Esophagus (tissue), 2 donors: ENCODE results near the gene HIBCH. TPM values are rescaled to one million over a fixed set of nuclear protein-coding genes. Genes with fewer than 3 reads are reported as not detected.
"Not testable (repeated sequence)": the region's sequence is repeated elsewhere in the genome, so short reads cannot be mapped to it uniquely, and the experiment has no call there.

Experiments
- H3K27ac ChIP-seq, 2 donors: one replicate each; pipeline ENCODE4 v1.5.1; 2013; ENCODE audit warnings: low read depth in 2 of 2, mild to moderate bottlenecking in 2 of 2, inconsistent platforms in 1 of 2, low read length in 1 of 2, moderate library complexity in 1 of 2
- H3K27me3 ChIP-seq, 2 donors: one replicate each; pipeline ENCODE4 v1.6.1; 2013; ENCODE audit warnings: low read length in 2 of 2, control low read depth in 1 of 2, mild to moderate bottlenecking in 1 of 2; ENCODE audit not compliant: insufficient read depth in 2 of 2, control insufficient read depth in 1 of 2
- H3K36me3 ChIP-seq, 2 donors: one replicate each; pipeline ENCODE4 v1.6.1; 2013; ENCODE audit warnings: low read length in 1 of 2; ENCODE audit not compliant: control insufficient read depth in 2 of 2, insufficient read depth in 2 of 2
- H3K4me1 ChIP-seq, 2 donors: one replicate each; pipeline ENCODE4 v1.6.1; 2013; ENCODE audit warnings: low read length in 1 of 2; ENCODE audit not compliant: control insufficient read depth in 2 of 2, insufficient read depth in 2 of 2
- H3K4me3 ChIP-seq, 2 donors: one replicate each; pipeline ENCODE4 v1.5.1; 2013; ENCODE audit warnings: low read length in 2 of 2, mild to moderate bottlenecking in 2 of 2, low read depth in 1 of 2, moderate library complexity in 1 of 2
- H3K9me3 ChIP-seq, 2 donors: one replicate each; pipeline ENCODE4 v1.6.1; 2013; ENCODE audit warnings: mild to moderate bottlenecking in 2 of 2, low read depth in 1 of 2, low read length in 1 of 2, moderate library complexity in 1 of 2; ENCODE audit not compliant: control insufficient read depth in 2 of 2, insufficient read depth in 1 of 2
- WGBS, 2 donors: extraction: QIAGEN DNeasy Blood & Tissue Kit; methylation state at CpG; one replicate each; pipeline ENCODE4 v1.1.7; 2013; 5-methylcytosine and 5-hydroxymethylcytosine counted together
- polyA plus RNA-seq, 2 donors: library from polyadenylated mRNA; stranded (reverse); fragments of 200-250 nt; gene quantifications; one replicate each; pipeline ENCODE4 v1.2.3, GENCODE V29; 2013
- donor health status: healthy with polysubstance abuse.
- donor health status: Bipolar disorder and iron deficiency.

Gene HIBCH
- polyA plus RNA-seq, 2 donors, result 17.5 to 32.4 TPM

- Histone ChIP-seq H3K27ac (no peak overlapping the region), H3K4me3 (no peak overlapping the region), H3K27me3 (no peaks in the 10 kb centered on the region), H3K9me3 (no peaks in the 10 kb centered on the region), H3K4me1 (peaks cover 0 to 2% of the 10 kb centered on the region in 2 donors), H3K36me3 (peaks cover 0 to 3% of the 10 kb centered on the region in 2 donors)
- 89 to 95% methylated on average over 5 of the region's 5 CpGs for WGBS, 2 donors
Observed at GRCh38 chr2:190280565-190281350, 38.9 kb downstream of the HIBCH start.

- peak overlapping the region in 1 of 2 donors; percentile 4 for H3K27ac ChIP-seq
- not testable (repeated sequence) for H3K36me3 ChIP-seq, H3K4me1 ChIP-seq, H3K4me3 ChIP-seq, H3K9me3 ChIP-seq, H3K27me3 ChIP-seq
- 73 to 75% methylated on average over 12 of the region's 12 CpGs for WGBS, 2 donors
Observed at GRCh38 chr2:190279256-190280134, 40.1 kb downstream of the HIBCH start.

- WGBS, 2 donors, result 63% methylated on average over 4 of the region's 4 CpGs
- no peak overlapping the region for H3K4me3 ChIP-seq
- H3K27ac ChIP-seq, result no peak overlapping the region
- peaks cover 0 to 2% of the 10 kb centered on the region in 2 donors for H3K4me1 ChIP-seq
- H3K27me3 ChIP-seq, result no peaks in the 10 kb centered on the region
- H3K36me3 ChIP-seq, result peaks cover 0 to 3% of the 10 kb centered on the region in 2 donors
- H3K9me3 ChIP-seq, result no peaks in the 10 kb centered on the region
Observed at GRCh38 chr2:190277234-190278112, 42.2 kb downstream of the HIBCH start.

- H3K27me3 ChIP-seq, result no peaks in the 10 kb centered on the region
- H3K9me3 ChIP-seq, result no peaks in the 10 kb centered on the region
- 69 to 97% methylated on average over 2 of the region's 2 CpGs for WGBS, 2 donors
- H3K4me1 ChIP-seq, result no peaks in the 10 kb centered on the region
- H3K27ac ChIP-seq, result no peak overlapping the region
- no peaks in the 10 kb centered on the region for H3K36me3 ChIP-seq
- no peak overlapping the region for H3K4me3 ChIP-seq
Observed at GRCh38 chr2:190272457-190272842, 47.2 kb downstream of the HIBCH start.

- Histone ChIP-seq H3K4me3 (no peak overlapping the region), H3K9me3 (no peaks in the 10 kb centered on the region), H3K27me3 (no peaks in the 10 kb centered on the region), H3K27ac (no peak overlapping the region), H3K36me3 (no peaks in the 10 kb centered on the region), H3K4me1 (no peaks in the 10 kb centered on the region)
- 82 to 96% methylated on average over 7 of the region's 7 CpGs for WGBS, 2 donors
Observed at GRCh38 chr2:190271783-190272456, 47.7 kb downstream of the HIBCH start.

GRCh38 chr2:190270298-190270697 is 49.3 kb downstream of the HIBCH start:
- H3K27me3 ChIP-seq, result no peaks in the 10 kb centered on the region
- no peak overlapping the region for H3K27ac ChIP-seq
- H3K36me3 ChIP-seq, result no peaks in the 10 kb centered on the region
- WGBS, 2 donors, result 77 to 82% methylated on average over 3 of the region's 3 CpGs
- H3K4me1 ChIP-seq, result no peaks in the 10 kb centered on the region
- H3K4me3 ChIP-seq, result no peak overlapping the region
- no peaks in the 10 kb centered on the region for H3K9me3 ChIP-seq

- H3K27me3 ChIP-seq, H3K4me3 ChIP-seq, H3K27ac ChIP-seq, H3K36me3 ChIP-seq, H3K4me1 ChIP-seq, H3K9me3 ChIP-seq: not testable (repeated sequence)
- 91 to 92% methylated on average over 3 of the region's 3 CpGs for WGBS, 2 donors
Observed at GRCh38 chr2:190269699-190270098, 49.9 kb downstream of the HIBCH start.

DNA sequence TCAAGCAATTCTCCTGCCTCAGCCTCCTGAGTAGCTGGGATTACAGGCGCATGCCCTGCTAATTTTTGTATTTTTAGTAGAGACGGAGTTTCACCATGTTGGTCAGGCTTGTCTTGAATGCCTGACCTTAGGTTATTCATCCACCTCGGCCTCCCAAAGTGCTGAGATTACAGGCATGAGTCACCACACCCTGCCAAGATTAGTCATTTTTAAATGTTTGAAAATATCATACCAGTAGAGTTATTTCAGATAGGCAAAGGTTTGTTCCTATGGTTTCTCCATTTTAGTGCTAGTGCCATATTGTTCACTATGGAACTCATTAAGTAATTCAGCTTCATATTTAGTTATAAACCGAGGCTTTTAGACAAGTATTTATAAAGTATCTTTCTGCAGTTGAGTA is 52.3 kb downstream of the HIBCH start:
- 73 to 78% methylated on average over 4 of the region's 4 CpGs for WGBS, 2 donors
- H3K9me3 ChIP-seq, result no peaks in the 10 kb centered on the region
- H3K36me3 ChIP-seq, result no peaks in the 10 kb centered on the region
- H3K4me3 ChIP-seq, result no peak overlapping the region
- no peaks in the 10 kb centered on the region for H3K4me1 ChIP-seq
- no peak overlapping the region for H3K27ac ChIP-seq
- no peaks in the 10 kb centered on the region for H3K27me3 ChIP-seq

DNA sequence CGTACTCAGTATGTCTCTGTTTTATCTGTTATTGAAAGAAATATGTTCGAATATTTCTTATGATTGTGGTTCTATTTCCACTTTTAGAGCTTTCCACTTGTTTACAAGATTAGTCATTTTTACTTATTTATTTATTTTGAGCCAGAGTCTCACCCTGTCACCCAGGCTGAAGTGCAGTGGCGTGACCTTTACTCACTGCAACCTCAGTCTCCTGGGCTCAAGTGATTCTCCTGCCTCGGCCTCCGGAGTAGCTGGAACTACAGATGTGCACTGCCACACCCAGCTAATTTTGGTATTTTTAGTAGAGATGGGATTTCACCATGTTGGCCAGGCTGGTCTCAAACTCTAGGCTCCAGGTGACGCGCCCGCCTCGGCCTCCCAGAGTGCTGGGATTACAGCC is 53.3 kb downstream of the HIBCH start:
- Histone ChIP-seq H3K4me3 (no peak overlapping the region), H3K4me1 (no peaks in the 10 kb centered on the region), H3K27ac (no peak overlapping the region), H3K27me3 (no peaks in the 10 kb centered on the region), H3K9me3 (no peaks in the 10 kb centered on the region), H3K36me3 (no peaks in the 10 kb centered on the region)
- WGBS, 2 donors, result 96 to 97% methylated on average over 9 of the region's 9 CpGs
